DMS79 treated with DMSO at 0.1 percent for 48 hours (cell line): ENCODE results near the gene PRKCH.

Source experiments
- DNase-seq: peaks from one replicate; lab custom pipeline; 2025; lab: John Stamatoyannopoulos, UW

The PRKCH gene

DNA sequence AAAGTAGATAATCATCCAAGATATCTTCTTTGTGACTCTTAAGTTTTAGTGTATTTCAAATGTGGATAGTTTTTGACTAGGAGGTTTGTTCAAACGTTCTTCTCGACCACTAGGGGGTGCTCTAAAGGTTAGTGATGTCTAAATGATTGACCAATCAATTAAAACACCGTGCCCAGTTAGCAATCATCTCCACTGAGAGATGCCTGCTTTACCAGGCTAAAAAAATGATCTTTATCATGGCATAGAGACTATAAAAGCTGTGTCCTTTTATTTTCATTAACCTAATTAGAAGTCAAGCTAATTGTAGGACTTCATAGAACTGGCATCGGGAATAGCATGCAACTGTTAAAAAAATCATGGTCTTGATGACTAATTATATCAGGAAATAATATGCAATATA is 153.9 kb downstream of the PRKCH start:
- DNase-seq = peak; percentile 43

DNA sequence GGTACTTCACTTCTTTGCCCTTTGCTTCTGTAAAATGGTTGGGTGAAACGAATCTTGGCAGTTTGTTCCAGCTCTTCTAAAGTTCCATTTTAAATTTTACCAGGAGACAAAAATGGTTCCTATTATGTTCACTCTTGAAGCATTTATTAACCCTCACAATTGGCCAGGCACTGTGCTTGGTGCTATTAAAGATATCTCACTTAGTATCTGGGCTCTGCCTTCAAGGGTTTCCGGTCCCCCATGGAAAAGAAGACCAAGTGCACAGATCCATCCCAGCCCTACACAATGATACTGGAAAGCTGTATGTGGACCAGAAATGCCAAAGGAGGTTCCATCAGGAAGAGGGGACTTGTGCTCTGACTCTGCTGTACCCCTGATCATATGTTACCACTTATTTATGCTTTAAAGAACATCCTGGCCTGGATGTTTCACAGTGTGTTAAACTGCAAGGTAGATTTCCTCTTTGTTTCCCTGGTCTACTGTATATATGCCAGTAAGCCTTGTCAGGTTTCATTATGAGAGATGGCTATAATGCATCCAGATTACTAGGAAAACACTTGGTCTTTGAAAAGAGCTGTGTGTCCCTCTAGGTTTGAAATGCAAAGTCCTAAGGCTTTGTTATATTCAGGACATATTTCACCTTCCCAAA is 154.8 kb downstream of the PRKCH start:
- no peak for DNase-seq

DNA sequence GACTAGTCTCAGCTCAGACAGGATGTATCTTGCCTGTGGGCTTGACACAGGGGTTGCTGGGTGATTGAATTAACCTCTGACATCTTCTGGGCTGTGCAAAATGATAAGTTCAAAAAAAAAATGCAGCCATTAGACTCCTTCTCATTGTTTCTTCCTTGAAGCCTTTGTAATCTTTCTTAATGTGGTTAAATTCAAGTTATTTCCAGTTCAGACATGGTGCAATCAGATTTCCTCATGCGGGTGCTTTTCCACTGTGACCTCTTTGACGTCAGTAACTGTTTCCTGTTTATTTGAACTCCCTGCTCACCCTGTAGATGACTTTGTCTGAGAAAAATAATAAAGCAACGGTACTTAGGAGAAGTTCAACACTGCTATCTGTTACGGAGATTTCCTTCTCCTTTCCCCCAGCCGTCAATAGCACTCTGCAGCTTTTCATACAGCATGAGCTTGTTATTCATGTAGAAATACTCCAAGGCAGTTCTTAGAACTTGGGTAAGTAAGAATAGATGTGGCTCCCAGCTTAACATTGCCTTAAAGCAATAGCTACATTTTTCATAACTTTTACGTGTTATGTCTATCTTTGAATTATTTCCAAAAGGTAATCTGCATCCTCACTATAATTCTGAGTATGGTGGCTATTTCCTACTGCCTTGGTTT is 155.5 kb downstream of the PRKCH start:
- DNase-seq = no peak

DNA sequence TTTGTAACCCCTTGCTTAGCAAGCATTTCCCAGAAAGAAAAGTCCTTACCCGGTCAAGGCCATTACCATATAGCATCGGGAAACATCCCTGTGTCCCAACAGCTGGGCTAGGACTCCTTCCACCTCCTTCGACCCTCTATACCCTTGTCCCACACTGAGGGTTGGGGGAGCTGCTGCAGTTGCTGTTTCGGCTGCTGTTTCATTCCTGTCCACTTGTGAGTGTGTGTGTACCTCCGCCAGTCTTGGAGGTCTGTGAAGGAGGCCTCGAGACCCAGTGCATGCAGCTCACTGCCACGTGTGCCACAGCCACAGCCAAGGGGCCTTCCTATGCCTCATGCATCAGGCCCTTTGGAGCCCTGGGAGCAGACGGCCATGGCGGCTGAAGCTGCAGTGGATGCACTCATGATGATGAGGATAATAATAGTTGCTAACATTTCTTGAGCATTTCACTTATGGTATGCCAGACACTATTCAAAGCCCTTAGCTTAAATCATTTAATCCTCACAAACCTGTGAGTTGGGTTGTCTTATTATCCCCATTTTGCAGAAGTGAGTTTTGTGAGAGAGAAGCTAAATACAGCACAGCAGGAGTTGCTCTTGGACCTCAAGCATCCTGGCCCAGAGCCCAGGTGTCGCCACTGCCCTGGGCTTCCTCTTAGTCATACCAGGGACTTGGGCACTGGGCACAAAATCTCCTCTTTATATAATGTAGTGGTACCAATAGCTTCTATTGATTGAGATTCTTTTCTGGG is 156.5 kb downstream of the PRKCH start:
- no peak for DNase-seq

DNA sequence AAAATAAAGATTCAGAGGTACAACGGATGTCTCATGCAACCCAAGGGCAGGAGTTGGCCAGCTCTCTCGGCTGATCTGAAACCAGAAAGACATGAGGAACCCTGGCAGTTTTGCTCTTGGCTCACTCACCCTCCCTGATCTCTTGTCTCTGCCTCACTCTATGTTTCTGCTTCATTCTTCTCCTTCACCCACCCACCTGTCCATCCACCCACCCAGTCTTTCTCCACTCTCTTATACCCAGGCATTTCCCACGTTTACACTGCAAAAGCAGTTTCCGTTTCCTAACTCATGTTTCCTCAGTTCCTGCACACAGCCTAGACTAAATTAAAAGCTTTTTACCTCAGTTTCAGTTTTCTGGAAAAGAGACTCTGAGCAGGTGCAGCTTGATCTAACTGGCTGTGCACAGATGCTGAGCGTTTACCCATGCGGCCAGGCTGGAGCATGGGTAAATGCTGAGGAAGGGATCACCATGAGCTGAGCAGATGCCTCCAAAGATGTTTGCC is 157.6 kb downstream of the PRKCH start:
- no peak for DNase-seq

DNA sequence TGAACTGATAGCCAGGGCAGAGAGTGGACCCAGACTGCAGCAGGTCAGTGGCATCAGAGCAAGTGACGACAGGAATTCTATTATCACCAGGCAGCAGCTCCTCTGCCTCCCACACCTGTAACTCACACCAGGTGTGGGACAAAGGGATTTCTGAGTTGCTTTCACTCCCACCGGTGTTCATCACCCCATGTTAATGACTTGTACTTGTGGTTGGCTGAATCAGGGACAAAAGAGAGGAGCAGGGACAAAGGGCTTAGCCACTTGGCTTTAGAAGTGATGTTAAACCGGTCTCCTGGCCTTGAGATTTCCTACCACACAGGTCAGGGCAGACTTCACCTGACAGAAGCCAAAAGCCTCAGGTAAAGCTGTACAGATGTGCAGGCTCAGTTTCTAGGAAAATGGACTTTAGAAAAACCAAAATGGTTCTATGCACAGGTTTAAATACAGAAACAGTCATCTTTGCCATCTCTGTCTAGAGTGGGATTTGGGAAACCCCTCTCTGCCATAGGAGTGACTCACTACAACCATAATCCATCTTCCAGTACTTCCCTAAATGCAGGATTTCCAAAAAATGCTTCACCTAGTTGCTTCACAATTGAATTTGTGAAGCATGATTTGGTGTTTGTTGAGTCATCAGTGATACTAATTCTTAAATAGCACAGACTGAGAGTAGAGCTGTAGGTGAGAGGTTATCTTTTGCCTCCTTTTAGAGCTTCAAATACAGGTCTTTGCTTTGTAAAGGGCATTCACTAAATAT is 158.5 kb downstream of the PRKCH start:
- no peak for DNase-seq

DNA sequence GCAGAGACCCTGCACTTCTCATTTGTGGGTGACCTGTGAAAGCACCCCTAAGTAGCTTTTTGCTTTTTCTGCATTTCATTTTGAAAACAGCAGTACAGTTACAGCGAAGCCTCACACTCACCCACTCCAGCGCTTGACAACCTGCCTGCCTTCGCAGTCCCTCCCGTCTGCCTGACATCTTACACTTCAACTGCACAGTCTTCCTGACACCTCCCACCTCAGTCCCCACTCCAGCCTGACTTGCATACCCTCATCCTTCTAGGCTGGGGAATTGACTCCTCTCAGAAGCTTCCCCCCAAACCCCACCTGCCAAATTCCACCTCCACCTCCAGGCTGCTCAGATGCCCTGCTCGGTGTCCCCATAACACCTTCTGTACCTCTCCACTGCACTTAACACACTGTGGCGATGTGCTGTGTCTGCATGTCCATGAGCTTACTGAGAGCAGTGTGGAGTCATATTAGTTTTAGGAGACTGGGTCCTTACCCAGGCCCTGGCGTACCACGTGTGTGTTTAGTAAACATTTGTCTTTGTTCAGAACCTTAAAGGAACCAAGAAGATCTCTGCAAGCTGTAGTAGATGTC is 159.4 kb downstream of the PRKCH start:
- no peak for DNase-seq

DNA sequence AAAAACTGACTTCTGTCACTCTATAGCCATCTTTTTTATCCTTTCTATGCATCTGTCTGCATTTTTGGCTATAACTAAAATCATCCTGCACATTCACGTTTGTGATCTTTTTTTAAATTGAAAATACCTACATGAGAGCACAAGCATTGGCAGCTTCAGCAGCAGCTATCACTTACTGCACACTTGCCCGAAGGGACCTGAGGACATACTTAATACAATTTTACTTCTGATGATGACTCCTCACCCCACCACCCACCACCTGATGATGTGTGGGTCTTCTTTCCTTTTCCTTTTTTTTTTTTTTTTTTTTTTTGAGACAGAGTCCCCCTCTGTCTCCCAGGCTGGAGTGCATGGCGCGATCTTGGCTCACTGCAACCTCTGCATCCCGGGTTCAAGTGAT is 160.3 kb downstream of the PRKCH start:
- no peak for DNase-seq

DNA sequence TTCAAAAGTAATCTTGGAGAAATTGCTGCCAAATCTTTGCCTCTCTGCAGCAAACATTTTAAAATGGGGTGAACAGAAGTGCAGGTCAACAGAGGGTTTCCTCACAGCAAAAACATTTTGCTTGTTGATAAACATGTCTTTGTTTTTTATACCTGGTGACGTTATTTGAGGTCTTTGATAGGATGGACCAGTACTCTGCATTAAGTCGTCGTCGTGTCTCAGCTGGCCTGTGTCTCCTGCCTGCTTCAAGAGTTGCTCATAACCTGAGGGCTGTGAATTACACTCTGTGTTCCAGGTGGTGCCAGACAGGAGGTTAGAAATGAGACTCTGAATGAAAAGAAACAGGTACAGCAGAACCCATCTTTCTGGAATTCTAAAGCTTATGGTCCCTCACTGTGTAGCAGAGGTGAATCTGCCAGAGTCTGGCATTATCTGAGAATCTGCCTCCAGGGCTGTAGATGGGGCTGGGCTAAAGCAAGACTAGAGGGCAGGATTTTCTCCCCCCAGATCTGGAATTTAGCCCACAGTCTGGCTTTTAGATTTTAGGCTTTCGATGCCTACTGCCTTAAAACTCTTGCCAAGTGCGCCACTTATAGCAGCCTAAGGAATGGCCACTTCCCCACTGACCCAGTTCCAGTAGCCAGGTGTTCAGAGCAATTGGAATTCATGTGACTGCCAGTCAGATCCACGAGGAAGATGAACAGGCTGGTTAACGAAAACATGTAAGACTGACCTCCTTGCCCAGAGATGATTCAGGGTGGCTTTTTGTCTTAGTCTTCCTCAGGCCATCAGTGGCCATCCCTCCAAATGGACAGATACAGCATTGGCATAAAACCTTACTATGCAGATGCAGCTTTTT is 161.2 kb downstream of the PRKCH start:
- DNase-seq = no peak

DNA sequence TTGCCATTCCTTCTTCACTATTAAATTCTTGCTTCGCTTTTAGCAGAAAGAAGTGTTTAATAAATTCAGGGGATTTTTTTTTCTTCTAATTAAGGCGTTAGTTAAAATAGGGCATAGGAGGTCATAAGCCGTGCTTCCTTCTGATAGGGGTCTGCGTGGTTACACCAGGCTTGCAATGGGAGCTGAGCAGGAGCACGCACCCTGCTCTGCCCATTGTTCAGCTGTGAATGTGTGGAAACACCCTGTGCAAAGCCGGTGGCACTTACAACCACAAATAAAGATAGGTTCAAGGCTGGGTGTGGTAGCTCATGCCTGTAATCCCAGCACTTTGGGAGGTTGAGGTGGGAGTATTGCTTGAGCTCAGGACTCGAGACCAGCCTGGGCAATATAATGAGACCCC is 162.1 kb downstream of the PRKCH start:
- no peak for DNase-seq

DNA sequence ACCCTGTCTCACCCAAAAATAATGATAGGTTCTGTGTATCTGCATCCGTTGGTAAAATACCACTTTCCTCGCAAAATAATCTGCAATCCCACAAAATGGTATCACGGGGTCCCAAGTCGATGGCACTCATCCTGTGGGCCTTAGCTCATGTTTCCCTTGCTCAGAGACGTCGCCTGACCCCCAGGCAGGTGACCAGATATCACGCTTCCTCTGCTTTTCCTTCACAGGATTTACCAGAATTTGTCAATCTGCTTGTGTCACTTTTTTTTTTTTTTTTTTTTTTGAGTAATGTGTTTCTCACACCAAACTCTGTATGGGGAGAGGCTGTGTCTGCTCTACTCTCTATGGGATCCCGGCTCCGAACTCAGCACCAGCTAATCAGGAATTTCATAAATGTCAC is 162.7 kb downstream of the PRKCH start:
- no peak for DNase-seq

DNA sequence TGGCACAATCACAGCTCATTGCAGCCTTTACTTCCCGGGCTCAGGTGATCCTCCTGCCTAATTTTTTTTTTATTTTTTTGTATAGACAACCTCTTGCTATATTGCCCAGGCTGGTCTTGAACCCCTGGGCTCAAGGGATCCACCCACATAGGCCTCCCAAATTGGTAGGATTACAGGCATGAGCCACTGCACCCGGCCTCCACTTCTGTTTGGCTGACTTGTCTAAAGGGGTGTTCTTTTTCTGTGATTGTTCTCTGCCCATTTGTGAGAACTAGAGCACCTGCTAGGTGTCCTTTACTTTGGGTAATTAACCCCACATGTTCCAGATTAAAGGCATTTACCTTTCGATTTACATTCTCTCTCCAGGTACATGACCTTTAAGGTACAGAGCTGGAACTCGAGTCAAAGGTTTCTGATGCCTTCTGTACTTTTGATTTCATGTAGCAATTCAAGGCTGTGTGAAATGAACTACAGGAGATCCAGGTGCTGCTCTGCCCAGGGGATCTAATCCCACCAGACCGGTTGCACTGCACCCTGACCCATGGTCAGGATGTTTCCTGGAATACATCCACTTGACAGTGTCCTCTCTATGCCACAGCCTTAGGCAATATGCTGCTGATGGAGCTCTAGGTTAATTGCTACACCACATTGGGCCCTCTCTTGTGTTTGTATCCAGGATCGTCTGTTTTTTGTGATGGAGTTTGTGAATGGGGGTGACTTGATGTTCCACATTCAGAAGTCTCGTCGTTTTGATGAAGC is 163.6 kb downstream of the PRKCH start:
- DNase-seq = no peak

DNA sequence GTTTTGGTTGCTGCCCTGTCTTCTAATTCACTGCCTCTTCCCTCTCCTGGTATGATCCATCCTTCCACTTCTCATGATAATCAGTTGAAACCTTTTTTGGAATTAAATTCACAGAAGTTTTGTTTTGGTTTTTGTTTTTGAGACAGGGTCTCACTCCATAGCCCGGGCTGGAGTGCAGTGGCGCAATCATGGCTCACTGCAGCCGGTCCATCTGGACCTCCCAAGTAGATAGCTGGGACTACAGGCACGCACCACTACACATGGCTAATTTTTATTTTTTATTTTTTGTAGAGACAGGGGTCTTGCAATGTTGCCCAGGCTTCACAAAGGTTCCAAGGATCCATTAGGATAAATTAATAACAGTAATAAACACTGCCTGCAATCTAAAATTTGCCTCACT is 164.3 kb downstream of the PRKCH start:
- no peak for DNase-seq

DNA sequence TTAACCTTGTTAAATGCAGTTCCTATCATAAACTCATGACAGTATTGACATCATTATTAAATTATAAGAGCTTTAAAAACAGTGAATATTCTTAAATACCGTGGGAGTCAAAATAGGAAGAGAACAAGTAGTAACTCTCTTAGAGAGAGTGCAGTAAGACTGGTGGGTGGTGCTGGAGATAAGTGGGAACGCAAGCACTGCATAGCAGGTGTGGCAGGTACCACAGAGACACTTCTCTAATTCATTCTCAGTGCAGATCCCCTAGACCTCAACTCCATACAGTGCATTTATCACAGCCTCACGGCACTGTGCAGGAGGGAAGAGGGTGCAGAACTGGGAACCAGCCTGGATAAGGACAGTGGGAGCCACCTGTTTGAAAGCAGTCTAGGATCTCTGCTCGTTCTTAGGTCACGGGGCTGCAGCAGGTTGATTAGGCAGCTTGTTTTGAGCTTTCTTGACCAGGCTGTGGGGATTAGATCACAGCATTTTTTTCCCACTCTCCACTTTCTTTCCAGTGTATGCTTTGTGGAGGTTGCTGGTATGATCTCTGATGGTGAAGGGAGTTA is 165.6 kb downstream of the PRKCH start:
- no peak for DNase-seq

DNA sequence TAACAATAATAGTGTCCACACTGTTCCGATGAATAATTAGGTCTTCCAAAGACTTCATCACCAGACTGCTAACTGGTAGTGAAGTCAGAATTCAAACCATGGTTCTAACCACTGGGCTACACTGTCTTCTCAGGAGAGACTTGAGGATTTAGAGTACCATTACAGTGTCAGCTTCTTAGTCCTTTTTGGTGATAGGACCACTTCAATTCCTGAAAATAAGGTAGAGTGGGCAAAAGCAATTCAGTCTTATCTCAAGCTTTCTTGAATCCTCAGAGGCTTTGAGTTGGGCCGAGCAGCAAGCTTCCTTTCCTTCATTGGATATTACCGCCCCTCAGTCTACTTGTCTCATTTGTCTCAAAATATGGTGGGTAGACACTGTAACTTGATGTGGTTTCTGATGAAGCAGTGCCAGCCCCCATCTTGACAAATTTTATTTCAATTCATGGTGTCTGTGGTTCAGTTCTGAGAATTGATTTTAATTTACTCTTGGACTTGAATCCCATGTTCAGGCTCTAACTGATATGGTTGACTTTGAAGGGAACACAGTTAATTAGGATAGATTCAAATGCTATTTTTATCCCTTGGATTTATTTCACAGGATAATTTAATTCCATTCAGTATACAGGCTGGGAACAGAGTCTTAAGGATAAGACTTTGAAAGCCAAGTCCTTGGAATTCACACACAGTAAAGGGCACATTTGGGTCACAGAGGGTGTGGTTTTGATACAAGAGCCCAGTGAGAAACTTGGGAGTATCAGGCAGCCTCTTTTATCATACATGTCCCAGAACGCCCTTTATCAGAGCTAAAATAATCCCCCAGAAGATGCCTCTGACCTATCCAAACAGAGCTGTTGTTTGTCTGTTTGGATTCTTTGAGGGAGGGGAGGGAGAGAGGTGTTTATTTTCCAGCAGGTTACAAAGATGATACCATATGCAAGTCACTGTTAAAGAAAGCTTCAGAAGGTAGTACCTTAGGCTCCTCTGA is 167.3 kb downstream of the PRKCH start:
- no peak for DNase-seq

DNA sequence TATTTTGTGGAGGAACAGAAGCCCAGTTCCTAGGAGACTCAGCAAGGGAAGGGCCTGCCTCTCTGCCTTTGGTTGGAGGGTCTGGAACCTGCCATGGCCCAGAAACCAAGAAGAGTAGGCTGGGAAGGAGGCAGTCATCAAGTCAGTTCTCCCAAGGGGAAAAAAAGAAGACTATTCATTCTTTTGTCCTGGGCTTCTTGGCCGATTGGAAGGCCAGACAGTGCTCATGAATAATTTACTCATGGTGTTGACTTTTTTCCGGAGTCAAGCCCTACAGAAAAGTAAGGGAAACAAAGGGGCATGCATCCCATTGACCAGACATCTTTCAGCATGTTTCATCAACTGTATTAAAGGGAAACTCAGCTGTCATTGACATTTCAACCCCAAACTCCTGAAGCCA is 168.1 kb downstream of the PRKCH start:
- DNase-seq = no peak

DNA sequence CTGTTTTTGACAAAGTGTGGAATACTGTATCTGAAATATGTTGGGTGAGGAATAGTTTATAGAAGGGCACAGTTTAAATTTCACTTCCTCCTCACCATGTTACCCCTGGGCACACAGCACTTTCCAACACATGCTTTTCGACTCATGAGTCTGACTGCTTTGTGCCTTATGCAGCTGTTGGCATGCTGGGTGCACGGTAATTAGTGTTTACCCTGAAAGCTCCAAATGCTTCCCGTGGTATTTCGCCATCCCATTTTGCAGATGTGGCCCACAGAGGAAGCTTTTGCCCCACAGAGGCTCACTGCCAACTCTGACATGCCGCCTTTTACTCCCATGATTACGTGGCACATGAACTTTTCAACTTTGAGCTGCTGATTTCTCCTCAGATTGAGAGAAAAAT is 168.6 kb downstream of the PRKCH start:
- DNase-seq = no peak

DNA sequence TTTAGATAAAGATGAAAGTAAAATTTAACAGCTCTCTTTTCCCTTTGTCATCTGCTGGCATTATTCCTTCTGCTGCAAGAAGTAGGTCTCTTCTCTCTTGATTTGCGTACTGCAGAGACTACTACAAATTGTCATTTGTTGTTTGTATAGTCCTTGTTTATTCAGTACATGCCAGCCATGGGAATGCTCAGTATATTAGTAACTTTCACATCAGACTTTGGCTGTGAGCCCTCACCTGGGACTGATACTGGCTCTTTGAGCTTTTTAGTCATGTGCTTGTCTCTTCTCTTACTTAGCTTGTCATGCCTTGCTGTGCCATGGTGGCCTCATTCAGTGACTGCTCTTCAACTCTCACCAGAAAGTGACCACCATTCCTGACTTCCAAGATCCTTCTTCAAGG is 169.8 kb downstream of the PRKCH start:
- DNase-seq = no peak
